ENCODE data around the gene GABRB2.

The GABRB2 gene

GRCh38 chr5:161340012-161340411 lies 206.5 kb downstream of the GABRB2 start:
- no peaks in the 10 kb centered on the region for H3K36me3 ChIP-seq (ENCODE audit: control insufficient read depth in 1 of 2, insufficient read depth in 2 of 2, low read length in 2 of 2)
- no peaks in the 10 kb centered on the region for H3K4me1 ChIP-seq (ENCODE audit: control insufficient read depth in 1 of 2, insufficient read depth in 2 of 2, low read length in 2 of 2)
- no peak overlapping the region for H3K4me3 ChIP-seq (ENCODE audit: low read depth in 1 of 2, low read length in 2 of 2)
- H3K27me3 ChIP-seq (ENCODE audit: low read depth, low read length), result no peaks in the 10 kb centered on the region
- no peaks in the 10 kb centered on the region for H3K9me3 ChIP-seq (ENCODE audit: control insufficient read depth in 1 of 2, low read length in 2 of 2)
- no peak overlapping the region for H3K27ac ChIP-seq (ENCODE audit: low read length)

- Histone ChIP-seq H3K4me3 (ENCODE audit: low read depth in 1 of 2, low read length in 2 of 2) (no peak overlapping the region), H3K27me3 (ENCODE audit: low read depth, low read length) (no peaks in the 10 kb centered on the region), H3K27ac (ENCODE audit: low read length) (no peak overlapping the region), H3K36me3 (ENCODE audit: control insufficient read depth in 1 of 2, insufficient read depth in 2 of 2, low read length in 2 of 2) (no peaks in the 10 kb centered on the region), H3K4me1 (ENCODE audit: control insufficient read depth in 1 of 2, insufficient read depth in 2 of 2, low read length in 2 of 2) (no peaks in the 10 kb centered on the region), H3K9me3 (ENCODE audit: control insufficient read depth in 1 of 2, low read length in 2 of 2) (no peaks in the 10 kb centered on the region)
Measured at GRCh38 chr5:161333194-161333880, 213.2 kb downstream of the GABRB2 start.

GRCh38 chr5:161332343-161332742 lies 214.2 kb downstream of the GABRB2 start:
- no peak overlapping the region for H3K27ac ChIP-seq (ENCODE audit: low read length)
- H3K36me3 ChIP-seq (ENCODE audit: control insufficient read depth in 1 of 2, insufficient read depth in 2 of 2, low read length in 2 of 2), result no peaks in the 10 kb centered on the region
- H3K9me3 ChIP-seq (ENCODE audit: control insufficient read depth in 1 of 2, low read length in 2 of 2), result no peaks in the 10 kb centered on the region
- H3K4me1 ChIP-seq (ENCODE audit: control insufficient read depth in 1 of 2, insufficient read depth in 2 of 2, low read length in 2 of 2), result no peaks in the 10 kb centered on the region
- H3K4me3 ChIP-seq (ENCODE audit: low read depth in 1 of 2, low read length in 2 of 2), result no peak overlapping the region
- no peaks in the 10 kb centered on the region for H3K27me3 ChIP-seq (ENCODE audit: low read depth, low read length)

GRCh38 chr5:161314033-161314432 lies 232.5 kb downstream of the GABRB2 start:
- Histone ChIP-seq H3K4me1 (ENCODE audit: control insufficient read depth in 1 of 2, insufficient read depth in 2 of 2, low read length in 2 of 2) (no peaks in the 10 kb centered on the region), H3K27ac (ENCODE audit: low read length) (no peak overlapping the region), H3K27me3 (ENCODE audit: low read depth, low read length) (no peaks in the 10 kb centered on the region), H3K36me3 (ENCODE audit: control insufficient read depth in 1 of 2, insufficient read depth in 2 of 2, low read length in 2 of 2) (no peaks in the 10 kb centered on the region), H3K9me3 (ENCODE audit: control insufficient read depth in 1 of 2, low read length in 2 of 2) (no peaks in the 10 kb centered on the region), H3K4me3 (ENCODE audit: low read depth in 1 of 2, low read length in 2 of 2) (no peak overlapping the region)

GRCh38 chr5:161312882-161313281 lies 233.6 kb downstream of the GABRB2 start:
- Histone ChIP-seq H3K4me1 (ENCODE audit: control insufficient read depth in 1 of 2, insufficient read depth in 2 of 2, low read length in 2 of 2) (no peaks in the 10 kb centered on the region), H3K36me3 (ENCODE audit: control insufficient read depth in 1 of 2, insufficient read depth in 2 of 2, low read length in 2 of 2) (no peaks in the 10 kb centered on the region), H3K9me3 (ENCODE audit: control insufficient read depth in 1 of 2, low read length in 2 of 2) (peaks cover 0 to 3% of the 10 kb centered on the region in 2 donors), H3K4me3 (ENCODE audit: low read depth in 1 of 2, low read length in 2 of 2) (no peak overlapping the region), H3K27ac (ENCODE audit: low read length) (no peak overlapping the region), H3K27me3 (ENCODE audit: low read depth, low read length) (no peaks in the 10 kb centered on the region)

GRCh38 chr5:161311965-161312364 lies 234.6 kb downstream of the GABRB2 start:
- Histone ChIP-seq H3K36me3 (ENCODE audit: control insufficient read depth in 1 of 2, insufficient read depth in 2 of 2, low read length in 2 of 2) (no peaks in the 10 kb centered on the region), H3K4me3 (ENCODE audit: low read depth in 1 of 2, low read length in 2 of 2) (no peak overlapping the region), H3K9me3 (ENCODE audit: control insufficient read depth in 1 of 2, low read length in 2 of 2) (peaks cover 0 to 3% of the 10 kb centered on the region in 2 donors), H3K27ac (ENCODE audit: low read length) (no peak overlapping the region), H3K27me3 (ENCODE audit: low read depth, low read length) (no peaks in the 10 kb centered on the region), H3K4me1 (ENCODE audit: control insufficient read depth in 1 of 2, insufficient read depth in 2 of 2, low read length in 2 of 2) (no peaks in the 10 kb centered on the region)

- Histone ChIP-seq H3K27me3 (ENCODE audit: low read depth, low read length) (no peaks in the 10 kb centered on the region), H3K27ac (ENCODE audit: low read length) (no peak overlapping the region), H3K4me3 (ENCODE audit: low read depth in 1 of 2, low read length in 2 of 2) (no peak overlapping the region), H3K9me3 (ENCODE audit: control insufficient read depth in 1 of 2, low read length in 2 of 2) (peaks cover 0 to 3% of the 10 kb centered on the region in 2 donors), H3K4me1 (ENCODE audit: control insufficient read depth in 1 of 2, insufficient read depth in 2 of 2, low read length in 2 of 2) (no peaks in the 10 kb centered on the region), H3K36me3 (ENCODE audit: control insufficient read depth in 1 of 2, insufficient read depth in 2 of 2, low read length in 2 of 2) (no peaks in the 10 kb centered on the region)
Measured at GRCh38 chr5:161311146-161311708, 235.3 kb downstream of the GABRB2 start.

GRCh38 chr5:161306351-161306995 lies 240.1 kb downstream of the GABRB2 start:
- H3K9me3 ChIP-seq (ENCODE audit: control insufficient read depth in 1 of 2, low read length in 2 of 2), result peaks cover 0 to 3% of the 10 kb centered on the region in 2 donors
- no peaks in the 10 kb centered on the region for H3K27me3 ChIP-seq (ENCODE audit: low read depth, low read length)
- no peaks in the 10 kb centered on the region for H3K4me1 ChIP-seq (ENCODE audit: control insufficient read depth in 1 of 2, insufficient read depth in 2 of 2, low read length in 2 of 2)
- H3K36me3 ChIP-seq (ENCODE audit: control insufficient read depth in 1 of 2, insufficient read depth in 2 of 2, low read length in 2 of 2), result no peaks in the 10 kb centered on the region
- no peak overlapping the region for H3K27ac ChIP-seq (ENCODE audit: low read length)
- H3K4me3 ChIP-seq (ENCODE audit: low read depth in 1 of 2, low read length in 2 of 2), result no peak overlapping the region

GRCh38 chr5:161305601-161306000 lies 240.9 kb downstream of the GABRB2 start:
- Histone ChIP-seq H3K27me3 (ENCODE audit: low read depth, low read length) (no peaks in the 10 kb centered on the region), H3K36me3 (ENCODE audit: control insufficient read depth in 1 of 2, insufficient read depth in 2 of 2, low read length in 2 of 2) (no peaks in the 10 kb centered on the region)

GRCh38 chr5:161302559-161302958 lies 244.0 kb downstream of the GABRB2 start:
- H3K36me3 ChIP-seq (ENCODE audit: control insufficient read depth in 1 of 2, insufficient read depth in 2 of 2, low read length in 2 of 2), result no peaks in the 10 kb centered on the region
- no peak overlapping the region for H3K27ac ChIP-seq (ENCODE audit: low read length)
- H3K4me1 ChIP-seq (ENCODE audit: control insufficient read depth in 1 of 2, insufficient read depth in 2 of 2, low read length in 2 of 2), result no peaks in the 10 kb centered on the region
- no peak overlapping the region for H3K4me3 ChIP-seq (ENCODE audit: low read depth in 1 of 2, low read length in 2 of 2)
- H3K9me3 ChIP-seq (ENCODE audit: control insufficient read depth in 1 of 2, low read length in 2 of 2), result no peaks in the 10 kb centered on the region
- no peaks in the 10 kb centered on the region for H3K27me3 ChIP-seq (ENCODE audit: low read depth, low read length)

More at GRCh38 chr5:161305601-161306000, 240.9 kb downstream of the GABRB2 start:
- H3K4me1 ChIP-seq (ENCODE audit: control insufficient read depth in 1 of 2, insufficient read depth in 2 of 2, low read length in 2 of 2), result no peaks in the 10 kb centered on the region
- peaks cover 0 to 3% of the 10 kb centered on the region in 2 donors for H3K9me3 ChIP-seq (ENCODE audit: control insufficient read depth in 1 of 2, low read length in 2 of 2)
- H3K27ac ChIP-seq (ENCODE audit: low read length), result no peak overlapping the region
- no peak overlapping the region for H3K4me3 ChIP-seq (ENCODE audit: low read depth in 1 of 2, low read length in 2 of 2)

- H3K27me3 ChIP-seq (ENCODE audit: low read depth, low read length), result no peaks in the 10 kb centered on the region
- no peak overlapping the region for H3K27ac ChIP-seq (ENCODE audit: low read length)
- no peaks in the 10 kb centered on the region for H3K4me1 ChIP-seq (ENCODE audit: control insufficient read depth in 1 of 2, insufficient read depth in 2 of 2, low read length in 2 of 2)
- no peak overlapping the region for H3K4me3 ChIP-seq (ENCODE audit: low read depth in 1 of 2, low read length in 2 of 2)
- H3K36me3 ChIP-seq (ENCODE audit: control insufficient read depth in 1 of 2, insufficient read depth in 2 of 2, low read length in 2 of 2), result no peaks in the 10 kb centered on the region
- no peaks in the 10 kb centered on the region for H3K9me3 ChIP-seq (ENCODE audit: control insufficient read depth in 1 of 2, low read length in 2 of 2)
Measured at GRCh38 chr5:161301586-161301985, 244.9 kb downstream of the GABRB2 start.

Data from muscle layer of duodenum (tissue), 2 donors.